ENCODE data around the gene SUSD1.

- no peak for TF ChIP-seq CTCF (IDR thresholded peaks at IDR 0.05)
- no peak for TF ChIP-seq POLR2AphosphoS5 (IDR thresholded peaks at IDR 0.05)
- no peak for TF ChIP-seq POLR2A (IDR thresholded peaks at IDR 0.05)
Observed at GRCh38 chr9:112091810-112092209, 83.3 kb downstream of the SUSD1 start.

Data from transverse colon (tissue), 4 donors.